Activated T-helper 2 cell treated with anti-CD3 and anti-CD28 coated beads, Interferon-gamma antibody, Interleukin-2, Interleukin-4, amounts not matched to agents 10 μg/mL and 5 μg/mL and 100 μg/mL, durations not matched to agents 14 hours and 24 hours and 36 hours (primary cell): ENCODE results near the gene MCHR1. TPM values are rescaled to one million over a fixed set of nuclear protein-coding genes. Genes with fewer than 3 reads are reported as not detected.

Experiments used
- DNase-seq: peaks from one replicate; pipeline ENCODE4 v3.0.0; 2021; ENCODE audit warnings: low spot score
- H3K27ac Mint-ChIP-seq: one replicate; pipeline ENCODE4 v1.8.0; 2021; ENCODE audit warnings: mixed read lengths
- H3K27me3 Mint-ChIP-seq: one replicate; pipeline ENCODE4 v1.8.0; 2021; ENCODE audit warnings: low read depth, mixed read lengths
- H3K36me3 Mint-ChIP-seq: one replicate; pipeline ENCODE4 v1.8.0; 2021; ENCODE audit warnings: low read depth, mixed read lengths
- H3K4me1 Mint-ChIP-seq: one replicate; pipeline ENCODE4 v1.8.0; 2021; ENCODE audit warnings: low read depth, mixed read lengths
- H3K4me3 Mint-ChIP-seq: one replicate; pipeline ENCODE4 v1.8.0; 2021; ENCODE audit warnings: low read depth, mild to moderate bottlenecking, moderate library complexity, mixed read lengths
- H3K9me3 Mint-ChIP-seq: one replicate; pipeline ENCODE4 v1.8.0; 2021; ENCODE audit warnings: mixed read lengths
- intact Hi-C: fragments of 100-400 bp; cut with micrococcal nuclease; formaldehyde crosslinking; loops from one replicate; pipeline ENCODE4 v1.15.1; 2023
- total RNA-seq: library from RNA; stranded (reverse); gene quantifications from 2 replicates; pipeline ENCODE4 v1.2.3, GENCODE V29; 2022

Gene MCHR1
- not detected in 2 replicates for total RNA-seq

GRCh38 chr22:40679249-40679963 is at the start of gene MCHR1:
MCHR1 (plus strand) TSS chr22:40679484; CDS start chr22:40679653, 169 bp downstream.
- Mint-ChIP-seq H3K36me3 (no peaks in the 10 kb centered on the region), H3K4me1 (peaks cover 25% of the 10 kb centered on the region), H3K9me3 (no peaks in the 10 kb centered on the region), H3K4me3 (no peak within 1 kb of the TSS), H3K27me3 (peaks cover 9% of the 10 kb centered on the region), H3K27ac (no peak within 1 kb of the TSS)
- intact Hi-C loops, result no loop called here
- DNase-seq, result no peak

GRCh38 chr22:40631925-40632324 is 47.4 kb upstream of the MCHR1 start:
- H3K4me3 Mint-ChIP-seq, result no peak overlapping the region
- no peaks in the 10 kb centered on the region for H3K27me3 Mint-ChIP-seq
- intact Hi-C loops, result loop anchor here (5.0 kb wide), 1 partner anchor 50 kb away; no protein-coding TSS in a partner anchor
- H3K36me3 Mint-ChIP-seq, result no peaks in the 10 kb centered on the region
- H3K9me3 Mint-ChIP-seq, result no peaks in the 10 kb centered on the region
- no peak overlapping the region for H3K27ac Mint-ChIP-seq
- H3K4me1 Mint-ChIP-seq, result peaks cover 34% of the 10 kb centered on the region
- DNase-seq, result no peak

GRCh38 chr22:40633036-40633435 is 46.2 kb upstream of the MCHR1 start:
- DNase-seq, result no peak
- no peaks in the 10 kb centered on the region for H3K36me3 Mint-ChIP-seq
- peaks cover 37% of the 10 kb centered on the region for H3K4me1 Mint-ChIP-seq
- intact Hi-C loops, result loop anchor here (5.0 kb wide), 1 partner anchor 51 kb away; no protein-coding TSS in a partner anchor
- H3K27me3 Mint-ChIP-seq, result no peaks in the 10 kb centered on the region
- no peaks in the 10 kb centered on the region for H3K9me3 Mint-ChIP-seq
- H3K27ac Mint-ChIP-seq, result no peak overlapping the region
- H3K4me3 Mint-ChIP-seq, result no peak overlapping the region

GRCh38 chr22:40634119-40634903 is 45.0 kb upstream of the MCHR1 start:
- no peak for DNase-seq
- H3K9me3 Mint-ChIP-seq, result no peaks in the 10 kb centered on the region
- no peaks in the 10 kb centered on the region for H3K27me3 Mint-ChIP-seq
- no peaks in the 10 kb centered on the region for H3K36me3 Mint-ChIP-seq
- H3K4me1 Mint-ChIP-seq, result peaks cover 27% of the 10 kb centered on the region
- intact Hi-C loops, result loop anchor here (5.0 kb wide), 1 partner anchor 52 kb away; no protein-coding TSS in a partner anchor
- no peak overlapping the region for H3K4me3 Mint-ChIP-seq
- H3K27ac Mint-ChIP-seq, result no peak overlapping the region

GRCh38 chr22:40635043-40635939 is 44.0 kb upstream of the MCHR1 start:
- H3K36me3 Mint-ChIP-seq, result no peaks in the 10 kb centered on the region
- H3K27me3 Mint-ChIP-seq, result no peaks in the 10 kb centered on the region
- intact Hi-C loops, result no loop called here
- no peak for DNase-seq
- H3K4me3 Mint-ChIP-seq, result peak overlapping the region; percentile 90
- peaks cover 27% of the 10 kb centered on the region for H3K4me1 Mint-ChIP-seq
- H3K9me3 Mint-ChIP-seq, result no peaks in the 10 kb centered on the region
- no peak overlapping the region for H3K27ac Mint-ChIP-seq

- H3K4me1 Mint-ChIP-seq, result peaks cover 27% of the 10 kb centered on the region
- H3K9me3 Mint-ChIP-seq, result no peaks in the 10 kb centered on the region
- H3K4me3 Mint-ChIP-seq, result peak overlapping the region; percentile 94
- intact Hi-C loops, result loop anchor here (2.0 kb wide), 1 partner anchor 103 kb away; no protein-coding TSS in a partner anchor
- H3K36me3 Mint-ChIP-seq, result no peaks in the 10 kb centered on the region
- DNase-seq, result no peak
- H3K27me3 Mint-ChIP-seq, result no peaks in the 10 kb centered on the region
- peak overlapping the region; percentile 70 for H3K27ac Mint-ChIP-seq
Observed at GRCh38 chr22:40635940-40636379, 43.3 kb upstream of the MCHR1 start.

GRCh38 chr22:40636380-40637182 is 42.7 kb upstream of the MCHR1 start, which contains the start of gene MRTFA:
MRTFA (minus strand) TSS chr22:40636719.
- intact Hi-C loops, result loop anchor here (2.0 kb wide), 1 partner anchor 104 kb away; no protein-coding TSS in a partner anchor
- peaks cover 24% of the 10 kb centered on the region for H3K4me1 Mint-ChIP-seq
- peak within 1 kb of the TSS; percentile 94 for H3K4me3 Mint-ChIP-seq
- peak within 1 kb of the TSS; percentile 96 for H3K27ac Mint-ChIP-seq
- H3K9me3 Mint-ChIP-seq, result no peaks in the 10 kb centered on the region
- DNase-seq, result peak; percentile 100
- no peaks in the 10 kb centered on the region for H3K36me3 Mint-ChIP-seq
- H3K27me3 Mint-ChIP-seq, result no peaks in the 10 kb centered on the region

GRCh38 chr22:40637183-40638150 is 41.8 kb upstream of the MCHR1 start:
- DNase-seq, result peak; percentile 33
- H3K9me3 Mint-ChIP-seq, result no peaks in the 10 kb centered on the region
- intact Hi-C loops, result loop anchor here (2.0 kb wide), 1 partner anchor 105 kb away; no protein-coding TSS in a partner anchor
- peak overlapping the region; percentile 96 for H3K27ac Mint-ChIP-seq
- H3K27me3 Mint-ChIP-seq, result no peaks in the 10 kb centered on the region
- H3K4me1 Mint-ChIP-seq, result peaks cover 20% of the 10 kb centered on the region
- no peaks in the 10 kb centered on the region for H3K36me3 Mint-ChIP-seq
- peak overlapping the region; percentile 94 for H3K4me3 Mint-ChIP-seq

- Mint-ChIP-seq H3K27me3 (no peaks in the 10 kb centered on the region), H3K4me1 (peaks cover 17% of the 10 kb centered on the region), H3K9me3 (no peaks in the 10 kb centered on the region), H3K4me3 (no peak overlapping the region), H3K36me3 (no peaks in the 10 kb centered on the region), H3K27ac (no peak overlapping the region)
- no peak for DNase-seq
- intact Hi-C loops, result no loop called here
Observed at GRCh38 chr22:40638261-40638660, 41.0 kb upstream of the MCHR1 start.

GRCh38 chr22:40641269-40641668 is 38.0 kb upstream of the MCHR1 start:
- Mint-ChIP-seq H3K4me3 (no peak overlapping the region), H3K9me3 (no peaks in the 10 kb centered on the region), H3K27ac (no peak overlapping the region), H3K36me3 (no peaks in the 10 kb centered on the region), H3K27me3 (no peaks in the 10 kb centered on the region), H3K4me1 (peaks cover 5% of the 10 kb centered on the region)
- no peak for DNase-seq
- intact Hi-C loops, result no loop called here

- intact Hi-C loops, result no loop called here
- H3K4me3 Mint-ChIP-seq, result no peak overlapping the region
- peaks cover 7% of the 10 kb centered on the region for H3K4me1 Mint-ChIP-seq
- H3K27me3 Mint-ChIP-seq, result no peaks in the 10 kb centered on the region
- no peaks in the 10 kb centered on the region for H3K9me3 Mint-ChIP-seq
- H3K36me3 Mint-ChIP-seq, result no peaks in the 10 kb centered on the region
- DNase-seq, result no peak
- H3K27ac Mint-ChIP-seq, result no peak overlapping the region
Observed at GRCh38 chr22:40642316-40642715, 37.0 kb upstream of the MCHR1 start.
